Ammon's horn (tissue), 1 donor: Measurements from ENCODE around the gene INO80.

Source experiments
- DNase-seq: peaks from one replicate; pipeline ENCODE4 v3.0.0-alpha.2; 2016; ENCODE audit warnings: low spot score

Gene INO80

GRCh38 chr15:41043276-41043951 lies 72.7 kb downstream of the INO80 start:
- DNase-seq = no peak

GRCh38 chr15:41042851-41043250 lies 73.2 kb downstream of the INO80 start:
- no peak for DNase-seq

GRCh38 chr15:41039121-41039520 lies 77.0 kb downstream of the INO80 start:
- DNase-seq = no peak

GRCh38 chr15:41032079-41032328 lies 84.1 kb downstream of the INO80 start:
- DNase-seq = no peak

- no peak for DNase-seq
Measured at GRCh38 chr15:41031232-41032078, 84.6 kb downstream of the INO80 start.

- DNase-seq = no peak
Measured at GRCh38 chr15:41028853-41029252, 87.2 kb downstream of the INO80 start.

- no peak for DNase-seq
Measured at GRCh38 chr15:41025393-41025792, 90.7 kb downstream of the INO80 start.

- DNase-seq = no peak
Measured at GRCh38 chr15:41024885-41025284, 91.2 kb downstream of the INO80 start.

GRCh38 chr15:41024131-41024530 lies 91.9 kb downstream of the INO80 start:
- no peak for DNase-seq

GRCh38 chr15:41022487-41023090 lies 93.5 kb downstream of the INO80 start:
- DNase-seq = peak; percentile 71

- DNase-seq = no peak
Measured at GRCh38 chr15:41020829-41021228, 95.3 kb downstream of the INO80 start.

GRCh38 chr15:41020311-41020710 lies 95.8 kb downstream of the INO80 start:
- no peak for DNase-seq

- DNase-seq = no peak
Measured at GRCh38 chr15:41019174-41019573, 96.9 kb downstream of the INO80 start.

- DNase-seq = peak; percentile 25
Measured at GRCh38 chr15:41018534-41018933, 97.5 kb downstream of the INO80 start.

- peak; percentile 8 for DNase-seq
Measured at GRCh38 chr15:41017066-41017735, 98.9 kb downstream of the INO80 start.

GRCh38 chr15:41013691-41014414 lies 102.2 kb downstream of the INO80 start:
- DNase-seq = no peak

GRCh38 chr15:41011055-41011815 lies 104.8 kb downstream of the INO80 start:
- DNase-seq = no peak

GRCh38 chr15:41010345-41010744 lies 105.7 kb downstream of the INO80 start:
- no peak for DNase-seq

GRCh38 chr15:41006479-41006878 lies 109.6 kb downstream of the INO80 start:
- no peak for DNase-seq

GRCh38 chr15:41004490-41004889 lies 111.6 kb downstream of the INO80 start:
- no peak for DNase-seq

GRCh38 chr15:41001524-41002214 lies 114.4 kb downstream of the INO80 start:
- DNase-seq = no peak
